Esophagus squamous epithelium (tissue), 4 donors: ENCODE data around the gene LLPH.

ENCODE experiments used
- CTCF ChIP-seq, 6 experiments: fragments of 450-650 bp in 4 of 6; fragments of 200-600 bp in 2 of 6; sonication (generic) in 2 of 6; IDR thresholded peaks; one replicate each; pipeline ENCODE4 v1.5.1; 2016 to 2019; ENCODE audit warnings: antibody characterized with exemption in 6 of 6, mild to moderate bottlenecking in 4 of 6, moderate library complexity in 4 of 6
- POLR2A ChIP-seq, 4 donors: fragments of 450-650 bp; IDR thresholded peaks; one replicate each; pipeline ENCODE4 v1.6.1; 2017; ENCODE audit warnings: antibody characterized with exemption in 4 of 4, mild to moderate bottlenecking in 4 of 4, moderate library complexity in 3 of 4

- peak in 5 of 6 experiments; percentile 44 to 75 (median 70) for TF ChIP-seq CTCF (IDR thresholded peaks at IDR 0.05)
- TF ChIP-seq POLR2A (IDR thresholded peaks at IDR 0.05), result no peak
Measured at GRCh38 chr12:66144791-66145754, 14.5 kb upstream of the LLPH start.
